ENCODE data around the gene KPNA5.
A peak's percentile ranks its signal among the peaks of the same experiment; 100 is the strongest.
"Not testable (repeated sequence)": the region's sequence is repeated elsewhere in the genome, so short reads cannot be mapped to it uniquely, and the experiment has no call there.

Gene KPNA5

GRCh38 chr6:116705917-116706316 lies 24.9 kb downstream of the KPNA5 start:
- no peak for DNase-seq

GRCh38 chr6:116714296-116714695 lies 33.3 kb downstream of the KPNA5 start:
- DNase-seq: no peak

- DNase-seq: no peak
Measured at GRCh38 chr6:116714761-116715160, 33.8 kb downstream of the KPNA5 start.

DNA sequence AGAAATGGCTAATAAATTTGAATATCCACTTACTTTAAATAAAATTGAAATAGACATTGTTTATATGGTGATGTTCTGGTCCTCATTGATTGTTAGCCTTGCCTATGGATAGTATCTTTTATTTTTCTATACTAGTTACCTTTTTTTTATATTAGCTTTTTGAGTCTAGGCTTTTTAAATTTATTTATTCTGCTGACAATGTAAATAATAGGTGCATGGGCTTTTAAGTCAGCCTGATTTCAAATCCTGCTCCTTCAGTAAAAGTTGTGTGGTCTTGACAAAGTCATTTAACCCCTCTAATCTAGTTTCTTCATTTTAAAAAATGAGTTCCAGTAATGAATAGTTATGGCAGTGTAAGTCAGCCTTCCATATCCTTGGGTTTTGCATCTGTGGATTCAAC lies 45.9 kb downstream of the KPNA5 start:
- DNase-seq: no peak

GRCh38 chr6:116730513-116730912 lies 49.5 kb downstream of the KPNA5 start:
- no peak for DNase-seq

DNA sequence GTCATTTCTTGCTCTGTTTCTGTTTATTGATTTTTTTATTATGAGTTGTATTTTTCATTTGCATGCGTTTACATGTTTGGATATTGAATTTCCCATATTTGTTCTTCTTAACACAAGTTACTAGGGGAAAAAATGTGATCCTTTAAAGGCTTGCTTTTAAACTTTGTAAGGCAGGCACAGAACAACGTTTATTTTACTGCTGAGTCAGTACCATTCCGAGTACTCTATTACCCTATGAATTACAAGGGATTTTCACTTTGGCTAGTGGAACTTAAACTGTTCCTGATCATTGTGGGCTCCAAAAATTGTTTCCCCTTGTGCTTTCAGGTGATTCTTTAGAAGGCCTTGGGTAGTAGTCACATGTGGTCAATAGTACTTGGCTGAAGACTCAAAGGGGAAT lies 56.0 kb downstream of the KPNA5 start:
- DNase-seq: no peak

GRCh38 chr6:116740486-116740885 lies 59.5 kb downstream of the KPNA5 start:
- not testable (repeated sequence) for DNase-seq

DNA sequence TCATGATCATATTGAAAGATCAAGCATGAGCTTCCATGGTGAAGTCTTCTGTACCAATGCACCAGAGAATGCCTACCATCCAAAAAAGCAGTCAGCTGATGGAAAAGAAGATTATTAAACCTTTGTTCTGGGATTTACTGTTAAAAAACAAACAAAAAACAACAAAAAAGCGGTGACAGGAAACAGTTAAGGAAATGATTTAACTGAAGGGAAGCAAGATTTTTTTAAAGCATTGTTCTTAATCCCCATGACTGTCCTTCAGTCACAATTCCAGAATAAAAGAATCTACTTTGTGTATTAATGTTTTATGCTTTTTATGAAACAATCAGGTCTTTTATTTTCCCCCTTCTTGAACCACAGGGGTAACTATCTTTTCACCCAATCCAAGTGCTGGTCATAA lies 60.6 kb downstream of the KPNA5 start:
- DNase-seq: no peak

DNA sequence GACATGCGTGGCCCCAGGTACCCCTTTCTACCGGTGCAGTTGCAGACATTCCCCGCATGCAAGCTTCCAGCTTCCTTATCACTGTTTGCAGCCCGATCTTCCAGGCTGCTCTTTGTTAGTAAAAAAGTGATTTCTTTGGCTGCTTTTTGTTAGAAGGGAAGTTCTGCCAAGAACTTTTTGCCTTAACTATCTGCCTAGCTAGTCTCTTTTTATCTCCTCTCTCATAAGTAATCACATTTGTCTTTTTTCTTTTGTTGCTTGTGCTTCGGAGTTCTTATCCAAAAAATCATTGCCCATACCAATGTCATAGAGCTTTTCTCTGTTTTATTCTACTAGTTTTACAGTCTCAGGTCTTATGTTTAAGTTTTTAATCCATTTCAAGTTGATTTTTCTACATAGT lies 64.2 kb downstream of the KPNA5 start:
- no peak for DNase-seq

- no peak for DNase-seq
Measured at GRCh38 chr6:116761779-116762178, 80.8 kb downstream of the KPNA5 start.

DNA sequence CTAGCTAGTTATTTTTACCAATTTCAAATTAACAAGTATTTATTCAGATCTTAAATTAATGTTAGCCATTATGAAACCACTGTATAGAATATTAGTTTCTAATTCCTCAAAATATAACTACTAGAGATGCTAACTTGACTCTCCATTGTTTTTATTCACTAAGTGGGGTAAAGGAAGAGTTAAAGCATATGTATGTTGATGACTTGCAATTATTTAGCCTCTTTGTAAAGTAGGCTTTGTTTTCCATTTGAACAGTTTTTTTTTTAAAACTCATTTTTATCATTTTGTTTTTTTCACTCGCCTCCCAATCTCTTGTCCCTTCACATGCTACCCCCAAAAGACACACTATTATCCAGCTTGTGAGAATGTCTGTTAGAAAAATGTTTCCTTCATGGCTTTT lies 81.2 kb downstream of the KPNA5 start:
- no peak for DNase-seq

DNA sequence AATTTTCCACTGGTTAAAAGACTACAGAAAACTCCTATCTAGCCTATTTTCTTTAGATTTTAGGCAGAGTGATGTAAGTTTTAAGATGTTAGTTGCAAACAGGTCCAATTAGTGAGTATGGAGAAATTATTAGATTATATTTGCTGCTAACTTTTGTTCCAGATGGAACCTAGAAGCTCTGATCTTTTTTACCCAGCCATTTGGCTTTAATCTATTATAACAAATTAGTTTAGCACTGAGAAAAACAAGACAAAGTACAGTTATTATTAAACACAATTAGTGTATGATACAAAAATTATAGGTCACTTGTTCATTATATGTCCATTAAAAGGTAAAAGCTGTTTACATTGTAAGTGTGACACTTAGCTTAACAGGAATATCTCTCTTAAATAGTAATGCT lies 82.0 kb downstream of the KPNA5 start:
- no peak for DNase-seq

GRCh38 chr6:116763906-116764628 lies 83.1 kb downstream of the KPNA5 start:
- DNase-seq: no peak

GRCh38 chr6:116764629-116764960 lies 83.6 kb downstream of the KPNA5 start:
- no peak for DNase-seq

DNA sequence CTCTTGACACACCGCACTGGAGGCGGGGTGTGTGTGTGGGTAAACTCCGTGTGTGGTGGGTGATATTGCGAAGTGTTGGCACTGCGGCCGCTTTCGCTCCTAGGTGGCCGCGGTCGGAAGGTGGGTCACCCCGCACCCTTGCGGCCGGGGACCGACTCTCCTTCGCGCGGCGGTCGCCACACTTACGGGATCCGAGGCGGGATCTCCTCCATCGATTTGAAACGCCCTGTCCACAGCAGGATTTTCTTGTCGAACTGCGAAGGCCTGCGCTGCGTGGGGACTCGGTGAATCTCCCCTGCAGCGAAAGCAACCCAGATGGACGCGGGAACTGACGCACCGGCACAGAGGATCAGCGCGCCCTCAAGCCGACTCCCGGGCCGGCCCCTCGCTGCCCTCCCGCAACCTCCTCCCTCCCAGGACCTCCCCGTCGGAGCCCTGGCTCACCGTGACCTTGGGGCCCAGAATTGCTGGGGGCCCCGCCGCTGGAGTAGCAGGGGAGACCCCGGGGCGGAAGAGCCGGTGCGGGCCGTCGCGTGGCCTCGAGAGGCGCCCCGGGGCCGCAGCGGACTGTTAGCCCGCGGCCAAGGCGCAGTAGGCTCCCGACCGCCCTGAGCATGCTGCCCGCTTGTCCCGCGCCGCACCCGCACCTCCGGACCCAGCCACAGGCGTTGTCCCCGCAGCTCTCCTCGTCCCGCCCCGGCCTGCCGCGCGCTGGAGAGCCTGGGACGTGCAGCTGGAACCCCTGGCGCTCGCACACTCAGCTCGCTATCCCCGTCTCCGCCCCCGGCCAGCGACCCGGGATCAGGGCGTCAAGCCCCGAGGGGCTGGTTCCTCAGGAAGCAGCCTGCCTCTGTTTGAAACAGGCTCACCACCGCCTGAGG lies 84.2 kb downstream of the KPNA5 start, which contains the start of gene FAM162B:
TSS of gene FAM162B (minus strand) at position 759 of the 881 bp plus-strand sequence. CDS start at position 616, 143 bp downstream.
- no peak for DNase-seq

DNA sequence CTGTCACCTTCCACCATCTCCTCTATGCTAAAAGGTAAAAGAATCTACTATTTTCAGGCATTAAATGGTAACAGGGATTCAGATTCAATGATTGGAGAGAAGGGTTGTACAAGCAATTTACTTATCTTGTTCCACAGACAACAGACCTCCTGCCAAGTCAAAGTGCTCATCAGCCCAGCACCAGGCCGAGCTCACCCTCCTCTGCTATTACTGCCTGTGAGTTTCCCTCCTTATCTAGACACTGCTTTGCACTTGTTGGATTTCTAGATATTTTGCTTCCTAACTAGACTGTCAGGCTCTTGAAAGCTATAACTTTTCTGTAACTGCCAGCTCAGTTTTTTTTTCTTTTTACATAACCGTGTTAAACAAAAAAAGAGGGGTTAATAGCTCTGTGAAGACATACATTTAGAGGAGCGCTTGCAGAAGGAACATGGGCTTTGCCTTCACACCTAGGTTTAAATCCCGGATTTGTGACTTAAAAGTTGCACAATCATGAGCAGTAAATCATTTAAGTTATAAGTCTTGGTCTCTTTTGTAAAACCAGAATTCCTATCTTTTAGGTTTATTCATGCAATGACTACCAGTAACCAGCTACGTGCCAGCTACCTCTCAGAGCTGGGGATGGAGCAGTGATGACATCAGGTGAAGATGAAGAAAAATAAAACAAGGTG lies 85.6 kb downstream of the KPNA5 start:
- DNase-seq: no peak

DNA sequence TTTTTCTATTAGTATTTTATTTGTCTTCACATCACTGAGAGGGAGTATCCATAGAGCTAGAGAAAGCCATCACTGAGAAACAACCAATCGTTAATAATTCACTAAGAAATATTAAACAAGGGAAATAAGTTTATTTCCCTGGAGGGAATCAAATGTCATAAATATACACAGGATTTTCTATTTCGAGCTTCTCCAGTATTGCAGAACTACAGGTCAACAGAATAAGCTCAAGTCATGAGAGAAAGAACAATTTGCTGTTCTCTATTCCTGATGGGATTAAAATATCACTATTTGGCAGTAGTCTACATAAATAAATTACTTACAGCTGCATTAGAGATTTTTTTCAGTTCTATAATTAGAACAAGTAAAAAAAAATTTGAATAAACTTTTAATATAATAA lies 86.7 kb downstream of the KPNA5 start:
- DNase-seq: no peak

- no peak for DNase-seq
Measured at GRCh38 chr6:116772450-116772849, 91.4 kb downstream of the KPNA5 start.

GRCh38 chr6:116773886-116774285 lies 92.9 kb downstream of the KPNA5 start:
- no peak for DNase-seq

- peak; percentile 7 for DNase-seq
Measured at GRCh38 chr6:116779573-116780164, 98.7 kb downstream of the KPNA5 start.

- no peak for DNase-seq
Measured at GRCh38 chr6:116783852-116784251, 102.8 kb downstream of the KPNA5 start.

Measured in CD4-positive, alpha-beta T cell treated with Interleukin-12 subunit alpha and Interleukin-12 subunit beta, for 1 hour (primary cell).